GM18858 (cell line): ENCODE data around the gene TPTE.
"Not testable (repeated sequence)": the region's sequence is repeated elsewhere in the genome, so short reads cannot be mapped to it uniquely, and the experiment has no call there.

Source experiments
- ATAC-seq: cut with Tn5 transposase; IDR thresholded peaks from one replicate; pipeline ENCODE4 v1.9.1; 2021; ENCODE audit not compliant: unreplicated experiment

Gene TPTE

DNA sequence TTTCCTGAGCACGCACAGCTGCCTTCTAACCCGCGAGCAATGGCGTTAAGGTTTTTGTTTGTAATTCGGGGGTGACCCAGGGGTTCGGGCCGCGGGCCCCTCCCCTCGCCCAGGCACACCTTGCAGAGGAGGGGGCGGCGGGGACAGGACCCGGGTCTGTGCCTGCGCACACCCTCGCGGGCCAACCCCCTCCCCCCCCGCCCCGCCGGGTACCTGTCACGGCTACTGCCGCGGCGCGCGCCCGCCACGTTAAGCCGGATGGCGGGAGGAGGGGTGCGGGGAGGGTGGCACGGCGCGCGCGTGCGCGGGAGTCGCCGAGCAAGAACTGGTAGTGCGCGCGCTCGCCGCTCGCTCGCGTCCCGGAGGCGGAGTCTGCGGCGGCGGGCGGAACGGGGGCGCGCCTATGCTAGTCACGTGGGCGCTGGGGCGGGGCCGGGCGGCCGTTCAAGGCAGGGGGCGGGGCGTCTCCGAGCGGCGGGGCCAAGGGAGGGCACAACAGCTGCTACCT, at the start of gene TPTE:
Gene TPTE, plus strand, starts transcription at position 493 of the 508 bp plus-strand sequence. CDS start 17,141 bp downstream, outside the sequence.
- no peak for ATAC-seq

DNA sequence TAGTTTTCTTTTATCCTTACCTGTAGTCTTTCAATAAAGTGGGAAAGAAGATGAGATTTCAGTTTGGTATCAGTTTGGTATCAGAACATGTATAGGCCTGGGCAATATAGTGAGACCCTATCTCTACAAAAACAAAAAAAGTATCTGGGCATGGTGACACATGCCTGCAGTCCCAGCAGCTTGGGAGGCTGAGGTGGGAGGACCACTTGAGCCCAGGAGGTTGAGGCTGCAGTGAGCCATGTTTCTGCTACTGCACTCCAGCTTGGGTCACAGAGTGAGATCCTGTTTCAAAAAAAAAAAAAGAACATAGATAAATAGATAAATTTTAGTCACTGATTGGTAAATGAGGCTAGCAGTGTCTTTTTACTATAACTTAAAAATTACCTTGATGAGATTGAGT, 49.4 kb upstream of the TPTE start:
- ATAC-seq = not testable (repeated sequence)

DNA sequence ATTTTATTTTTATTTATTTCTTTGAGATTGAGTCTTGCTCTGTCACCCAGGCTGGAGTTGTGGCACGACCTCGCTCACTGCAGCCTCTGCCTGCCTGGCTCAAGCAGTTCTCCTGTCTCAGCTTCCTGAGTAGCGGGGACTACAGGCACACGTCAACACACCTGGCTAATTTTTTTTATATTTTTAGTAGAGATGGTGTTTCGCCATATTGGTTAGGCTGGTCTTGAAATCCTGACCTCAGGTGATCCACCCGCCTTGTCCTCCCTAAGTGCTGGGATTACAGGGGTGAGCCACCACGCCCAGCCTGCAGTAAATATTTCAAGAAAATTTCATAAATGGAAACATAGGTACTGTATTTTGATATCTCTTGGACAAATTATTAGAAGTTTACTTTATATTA, 43.6 kb upstream of the TPTE start:
- not testable (repeated sequence) for ATAC-seq

DNA sequence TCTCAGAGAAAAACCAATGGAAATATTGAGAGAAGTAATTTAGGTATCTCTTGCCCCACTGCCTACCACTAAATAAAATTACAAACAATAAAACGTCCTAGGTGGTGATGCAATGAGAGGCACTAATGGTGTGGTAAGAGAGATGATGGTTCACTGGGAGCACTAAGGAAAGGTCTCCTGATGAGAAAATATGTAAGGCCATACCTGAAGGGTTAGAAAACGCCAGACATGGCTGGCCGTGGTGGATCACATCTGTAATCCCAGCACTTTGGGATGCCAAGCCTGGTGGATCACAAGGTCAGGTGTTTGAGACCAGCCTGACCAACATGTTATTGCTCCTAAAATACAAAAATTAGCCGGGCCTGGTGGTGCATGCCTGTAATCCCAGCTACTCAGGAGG, 41.5 kb upstream of the TPTE start:
- not testable (repeated sequence) for ATAC-seq

DNA sequence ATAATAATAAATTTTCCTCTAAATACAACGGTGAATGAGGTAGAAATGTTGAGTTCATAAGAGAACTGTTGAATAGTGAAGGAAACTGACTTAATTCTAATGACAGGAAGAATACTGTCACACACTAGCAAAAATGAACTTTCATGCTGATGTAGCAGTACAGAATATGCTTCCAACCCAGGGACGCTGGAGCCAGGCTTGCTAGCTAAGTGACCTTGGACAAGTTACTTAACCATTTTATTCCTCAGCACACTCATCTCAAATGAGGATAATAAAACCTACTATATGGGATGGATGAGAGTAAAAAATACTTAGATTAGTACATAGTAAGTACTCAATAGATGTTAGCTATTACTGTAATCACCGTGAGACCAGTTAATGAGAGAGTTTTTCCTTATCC, 36.5 kb upstream of the TPTE start:
- not testable (repeated sequence) for ATAC-seq

DNA sequence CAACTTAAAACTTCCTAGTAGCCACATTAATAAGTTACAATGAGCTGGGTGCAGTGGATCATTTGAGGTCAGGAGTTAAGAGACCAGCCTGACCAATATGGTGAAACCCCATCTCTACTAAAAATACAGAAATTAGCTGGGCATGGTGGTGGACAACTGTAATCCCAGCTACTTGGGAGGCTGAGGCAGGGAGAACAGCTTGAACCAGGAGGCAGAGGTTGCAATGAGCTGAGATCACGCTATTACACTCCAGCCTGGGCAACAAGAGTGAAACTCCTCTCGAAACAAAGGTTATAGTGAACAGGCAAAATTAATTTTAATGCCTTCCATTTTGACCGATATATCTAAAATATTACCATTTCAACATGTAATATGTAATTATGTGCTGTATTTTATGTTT, 30.9 kb upstream of the TPTE start:
- not testable (repeated sequence) for ATAC-seq

DNA sequence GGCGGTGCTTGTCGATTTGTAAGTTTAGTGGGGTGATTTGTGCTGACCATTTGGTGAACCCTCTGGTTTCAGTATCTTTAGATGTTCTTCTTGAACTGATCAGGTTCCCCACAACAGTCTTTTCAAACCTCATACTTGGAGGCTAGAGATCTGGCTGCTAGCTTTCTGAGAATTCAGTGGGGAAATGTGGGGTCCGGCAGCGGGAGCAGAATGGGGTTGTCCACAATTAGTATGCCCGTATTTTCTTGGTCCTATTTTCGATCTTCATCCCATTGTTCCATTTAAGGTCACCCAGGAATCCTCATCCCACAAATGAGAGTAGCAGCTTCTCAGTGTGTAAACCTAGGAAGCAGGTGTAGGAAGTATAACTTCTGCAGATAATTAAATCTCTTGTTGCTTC, 10.3 kb upstream of the TPTE start:
- ATAC-seq = no peak

DNA sequence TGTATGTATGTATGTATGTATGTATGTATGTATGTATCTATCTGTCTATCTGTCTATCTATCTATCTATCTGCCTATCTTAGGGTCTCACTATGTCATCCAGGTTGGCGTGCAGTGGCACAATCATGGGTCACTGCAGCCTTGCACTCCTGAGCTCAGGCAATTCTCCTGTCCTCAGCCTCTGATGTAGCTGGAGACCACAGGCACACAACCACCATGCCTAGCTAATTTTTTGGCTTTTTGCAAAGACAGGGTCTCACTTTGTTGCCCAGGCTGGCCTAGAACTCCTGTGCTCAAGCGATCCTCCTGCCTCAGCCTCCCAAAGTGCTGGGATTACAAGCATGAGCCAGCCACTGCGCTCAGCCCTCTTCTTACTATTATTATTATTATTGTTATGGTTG, 4.5 kb upstream of the TPTE start:
- ATAC-seq = not testable (repeated sequence)

DNA sequence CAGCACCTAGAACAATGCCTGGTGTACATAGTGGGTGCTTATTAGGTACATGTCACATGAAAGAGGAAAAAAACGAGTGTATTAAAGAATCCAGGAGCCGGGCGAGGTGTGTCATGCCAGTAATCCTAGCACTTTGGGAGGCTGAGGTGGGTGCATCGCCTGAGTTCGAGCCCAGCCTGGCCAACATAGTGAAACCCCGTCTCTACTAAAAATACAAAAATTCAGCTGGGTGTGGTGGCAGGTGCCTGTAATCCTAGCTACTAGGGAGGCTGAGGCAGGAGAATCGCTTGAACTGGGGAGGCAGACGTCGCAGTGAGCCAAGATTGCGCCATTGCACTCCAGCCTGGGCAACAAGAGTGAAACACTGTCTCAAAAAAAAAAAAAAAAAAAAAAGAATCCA, 3.5 kb upstream of the TPTE start:
- not testable (repeated sequence) for ATAC-seq

DNA sequence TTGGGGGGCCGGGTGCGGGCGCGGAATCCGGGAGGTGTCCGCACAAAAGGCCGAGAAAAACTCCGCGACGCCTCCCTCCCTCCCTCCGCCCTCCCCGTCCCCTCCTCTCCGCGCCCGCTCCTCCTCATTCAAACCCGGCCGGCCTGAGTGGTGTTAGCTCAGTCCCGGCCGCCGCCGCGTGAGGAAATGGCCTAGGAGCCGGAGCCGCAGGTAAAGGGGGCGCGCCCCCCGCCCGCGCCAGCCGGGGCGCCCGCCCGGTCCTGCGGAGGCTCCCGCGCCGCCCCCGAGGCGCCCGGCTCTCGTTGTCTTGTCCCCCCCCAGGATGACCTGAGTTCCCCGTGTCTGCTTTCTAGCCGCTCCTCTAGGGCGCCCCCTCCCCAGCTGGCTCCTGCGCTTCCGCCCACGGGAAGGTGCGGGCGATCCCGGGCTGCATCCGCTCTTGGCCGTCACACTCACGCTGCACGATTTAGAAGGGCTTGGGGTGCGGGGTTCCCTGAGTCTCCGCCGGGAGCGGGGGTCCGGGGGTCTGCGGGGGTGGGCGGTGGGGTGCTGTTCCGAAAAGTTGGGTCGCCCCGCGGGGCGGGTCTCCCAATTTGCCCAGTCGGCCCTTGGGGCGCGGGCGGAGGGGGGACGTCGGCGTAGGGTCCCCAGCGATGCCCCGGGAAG, 585 bp downstream of the TPTE start:
- ATAC-seq = not testable (repeated sequence)

DNA sequence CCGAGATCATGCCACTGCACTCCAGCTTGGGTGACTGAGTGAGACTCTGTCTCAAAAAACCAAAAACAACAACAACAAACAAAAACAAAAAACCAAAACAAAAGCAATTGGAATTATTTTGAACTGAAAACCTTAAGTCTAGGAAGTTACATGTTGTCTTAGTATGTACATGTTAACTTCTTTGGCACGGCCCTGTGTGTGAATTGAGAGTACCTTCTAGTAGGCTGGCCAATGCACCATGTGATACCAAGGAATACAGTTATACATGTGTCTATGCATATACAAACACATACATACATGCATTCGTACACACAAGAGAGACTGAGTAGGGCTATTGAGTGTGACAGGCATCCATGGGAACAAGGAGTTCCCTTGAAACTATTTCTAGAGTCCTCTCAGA, 18.6 kb downstream of the TPTE start:
- no peak for ATAC-seq

DNA sequence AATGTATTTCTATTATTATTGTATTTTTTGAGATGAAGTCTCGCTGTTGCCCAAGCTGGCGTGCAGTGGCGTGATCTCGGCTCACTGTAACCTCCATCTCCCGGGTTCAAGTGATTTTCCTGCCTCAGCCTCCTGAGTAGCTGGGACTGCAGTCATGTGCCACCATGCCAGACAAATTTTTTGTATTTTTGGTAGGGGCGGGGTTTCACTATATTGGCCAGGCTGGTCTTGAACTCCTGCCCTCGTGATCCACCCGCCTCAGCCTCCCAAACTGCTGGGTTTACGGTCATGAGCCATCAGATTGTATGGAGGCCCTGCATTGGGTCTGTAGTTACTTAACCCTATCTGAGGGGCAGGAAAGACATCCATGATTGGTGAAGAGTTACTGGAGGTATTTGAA, 23.0 kb downstream of the TPTE start:
- ATAC-seq = not testable (repeated sequence)

DNA sequence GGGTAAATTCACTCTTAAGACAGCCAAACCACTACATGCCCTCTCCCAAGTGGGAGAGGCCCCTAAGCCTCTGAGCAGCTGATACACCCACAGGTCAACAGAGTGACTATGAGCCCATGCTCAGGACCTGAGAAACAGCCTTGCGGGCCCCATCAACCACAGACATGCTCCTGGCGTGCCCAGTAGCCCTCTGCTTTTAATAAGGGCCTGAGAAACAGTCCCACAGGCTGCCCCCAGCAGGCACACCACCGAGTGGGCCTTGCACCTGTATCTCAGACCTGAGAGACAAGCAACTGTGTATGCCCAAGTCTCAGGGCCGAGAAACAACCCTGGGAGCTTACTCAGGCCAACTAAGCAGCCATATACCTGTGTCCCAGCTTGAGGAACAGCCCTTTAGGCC, 26.5 kb downstream of the TPTE start:
- ATAC-seq = not testable (repeated sequence)

DNA sequence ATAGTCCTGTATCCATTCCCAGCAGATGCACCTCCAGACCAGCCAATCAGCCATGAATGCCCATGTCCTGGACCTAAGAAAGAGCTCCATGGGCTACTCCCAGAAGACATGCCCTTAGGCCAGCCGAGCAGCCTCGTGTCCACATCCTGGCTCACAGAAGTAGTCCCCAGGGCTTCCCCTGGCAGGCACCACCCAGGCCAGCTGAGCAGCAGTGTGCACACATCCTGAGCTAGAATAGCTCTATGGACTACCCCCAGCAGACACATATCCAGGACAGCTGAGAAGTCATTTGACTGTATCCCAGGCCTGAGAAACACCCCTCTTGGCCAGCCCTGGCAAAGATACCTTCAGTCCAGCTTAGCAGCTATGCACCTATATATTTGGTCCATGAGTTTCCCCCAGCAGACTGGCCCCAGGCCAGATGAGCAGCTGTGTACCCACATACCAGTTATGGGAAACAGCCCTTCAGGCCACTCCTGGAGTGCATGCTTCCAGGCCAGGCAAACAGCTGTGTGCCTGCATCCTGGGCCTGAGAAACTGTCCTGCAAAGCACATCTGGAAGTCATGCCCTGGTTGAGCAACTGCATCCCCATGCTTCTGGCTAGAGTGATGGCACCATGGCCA, 27.1 kb downstream of the TPTE start:
- ATAC-seq = not testable (repeated sequence)

DNA sequence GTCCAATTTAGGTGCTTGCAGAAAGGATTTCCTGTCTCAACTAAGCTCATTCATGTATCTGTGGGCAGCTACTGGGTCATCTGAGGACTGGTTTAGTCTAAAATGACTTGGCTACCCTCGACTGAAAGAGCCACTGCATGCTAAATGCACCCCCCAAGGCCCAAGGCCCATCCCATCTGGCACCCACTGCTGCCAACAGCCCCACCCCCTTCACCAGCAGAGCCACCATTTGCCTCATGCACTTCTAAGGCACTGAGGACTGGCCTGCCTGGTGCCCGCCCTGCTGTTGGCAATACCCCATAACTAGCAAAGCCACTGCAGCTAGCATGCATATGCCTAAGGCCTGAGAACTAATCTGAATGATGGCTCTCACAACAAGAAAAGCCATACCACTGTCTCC, 49.4 kb downstream of the TPTE start:
- ATAC-seq = not testable (repeated sequence)

DNA sequence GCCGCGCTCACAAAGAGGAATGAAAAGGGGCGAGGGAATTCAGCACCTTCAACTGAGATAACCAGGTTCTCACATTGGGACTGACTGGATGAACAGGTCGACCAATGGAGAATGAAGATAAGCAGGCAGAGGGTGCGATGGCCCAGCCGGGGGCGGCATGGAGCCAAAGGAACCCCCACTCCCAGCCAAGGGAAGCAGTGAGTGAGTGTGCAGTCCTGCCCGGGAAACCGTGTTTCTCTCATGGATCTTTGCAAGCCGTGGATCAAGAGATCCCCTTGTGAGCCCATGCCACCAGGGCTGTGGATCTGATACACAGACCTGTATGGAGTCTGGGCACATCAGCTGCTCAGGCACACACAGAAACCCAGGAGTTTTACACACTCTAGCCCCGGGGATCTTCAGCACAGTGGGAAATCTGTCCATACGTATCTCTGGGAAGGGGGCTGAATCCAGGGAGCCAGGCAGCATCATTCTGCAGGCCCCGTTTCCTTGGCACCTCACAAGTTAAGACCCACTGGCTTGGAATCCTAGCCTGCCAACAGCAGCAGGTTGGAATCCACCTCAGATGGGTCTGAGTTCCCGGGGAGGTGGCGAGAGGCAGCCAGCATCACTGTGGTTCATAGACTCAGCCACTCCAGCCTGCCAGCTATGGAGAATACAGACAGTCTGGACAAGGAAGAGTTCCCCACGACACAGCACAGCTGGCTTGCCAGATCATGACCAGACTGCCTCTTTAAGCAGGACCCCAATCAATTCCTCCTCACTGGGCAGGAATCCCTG, 53.3 kb downstream of the TPTE start:
- not testable (repeated sequence) for ATAC-seq

DNA sequence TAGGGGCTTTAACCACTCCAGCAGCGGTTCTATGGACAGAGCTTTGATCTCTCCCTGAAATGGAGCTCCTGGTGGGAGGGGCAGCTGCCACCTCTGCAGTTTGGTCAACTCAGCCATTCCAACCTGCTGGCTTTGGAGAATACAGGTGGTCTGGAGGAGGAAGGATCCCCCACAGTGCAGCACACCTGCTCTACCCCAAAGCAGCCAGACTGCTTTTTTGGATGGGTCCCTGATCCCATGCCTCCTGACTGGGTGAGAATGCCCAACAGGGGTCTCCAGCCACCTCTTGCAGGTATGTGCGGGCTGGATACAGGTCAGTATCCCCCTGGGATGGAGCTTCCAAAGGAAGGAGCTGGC, 53.9 kb downstream of the TPTE start:
- ATAC-seq = no peak

DNA sequence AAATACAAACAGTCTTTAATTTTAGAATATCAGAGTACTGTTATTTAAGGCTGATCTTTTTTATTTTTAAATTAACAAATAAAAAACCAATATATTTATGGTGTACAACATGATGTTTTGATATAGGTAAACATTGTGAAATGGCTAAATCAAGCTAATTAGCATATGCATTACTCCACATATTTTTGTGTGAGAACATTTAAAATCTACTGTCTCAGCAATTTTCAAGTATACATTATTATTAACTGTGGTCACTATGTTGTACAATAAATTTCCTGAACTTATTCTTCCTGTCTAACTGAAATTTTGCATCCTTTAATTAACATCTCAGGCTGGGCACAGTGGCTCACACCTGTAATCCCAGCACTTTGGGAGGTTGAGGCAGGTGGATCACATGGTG, 57.5 kb downstream of the TPTE start:
- not testable (repeated sequence) for ATAC-seq

DNA sequence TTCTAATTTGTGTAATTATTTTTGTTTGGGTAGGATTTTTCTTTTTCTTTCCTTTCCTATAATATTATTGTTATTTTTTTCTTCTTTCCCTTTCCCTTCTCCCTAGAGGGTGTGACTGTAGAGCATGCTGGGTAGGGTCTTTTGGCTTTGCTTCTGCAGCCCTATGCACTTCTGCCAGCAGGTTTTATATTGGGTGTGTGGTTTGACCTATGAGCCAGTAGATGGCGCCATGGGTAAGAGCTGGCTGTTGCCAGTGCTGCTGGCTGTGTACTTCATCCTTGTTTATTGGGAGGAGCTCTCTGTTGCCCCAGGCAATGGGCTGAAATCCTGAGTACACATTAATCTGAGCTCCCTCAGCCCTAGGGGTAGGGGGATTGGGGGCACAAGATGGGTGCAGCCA, 67.7 kb downstream of the TPTE start:
- ATAC-seq = not testable (repeated sequence)

DNA sequence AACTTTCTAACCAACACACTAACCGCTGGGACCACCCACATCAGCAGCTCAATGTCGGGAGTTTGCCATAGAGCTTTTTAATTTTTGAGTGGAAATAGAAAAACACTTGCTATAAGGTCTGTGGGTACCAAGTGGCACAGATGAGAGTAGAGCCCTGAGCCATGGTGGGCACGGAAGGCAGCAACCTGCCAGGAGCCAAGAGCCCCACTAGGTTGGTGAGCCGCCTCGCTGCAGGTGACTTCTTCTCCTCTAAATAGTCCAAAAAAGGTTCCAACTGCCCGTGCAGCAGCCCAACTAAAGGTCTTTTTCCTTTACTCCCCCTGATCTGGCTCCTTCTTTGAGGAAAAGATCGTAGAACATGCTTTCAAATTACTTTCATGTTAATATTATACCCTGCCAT, 85.7 kb downstream of the TPTE start:
- not testable (repeated sequence) for ATAC-seq

DNA sequence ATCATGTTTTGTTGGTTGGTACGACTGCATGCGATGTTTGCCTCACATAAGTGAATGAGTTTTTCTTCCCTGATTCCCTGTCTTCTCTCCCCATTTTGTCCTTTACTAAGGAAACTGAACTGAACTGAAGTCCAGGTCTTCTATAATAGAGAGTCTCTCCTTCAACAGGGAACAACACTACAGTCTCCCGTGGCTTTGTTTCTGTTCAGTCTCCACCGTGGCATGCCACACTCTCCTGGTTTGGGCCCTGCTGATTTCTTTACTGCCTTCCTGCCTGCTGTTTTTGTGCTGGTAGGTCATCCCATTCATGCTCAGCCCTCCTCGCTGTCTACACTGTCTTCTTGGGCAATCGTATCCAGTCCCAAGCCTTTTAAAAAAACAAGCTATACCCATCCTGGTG, 92.9 kb downstream of the TPTE start:
- not testable (repeated sequence) for ATAC-seq

DNA sequence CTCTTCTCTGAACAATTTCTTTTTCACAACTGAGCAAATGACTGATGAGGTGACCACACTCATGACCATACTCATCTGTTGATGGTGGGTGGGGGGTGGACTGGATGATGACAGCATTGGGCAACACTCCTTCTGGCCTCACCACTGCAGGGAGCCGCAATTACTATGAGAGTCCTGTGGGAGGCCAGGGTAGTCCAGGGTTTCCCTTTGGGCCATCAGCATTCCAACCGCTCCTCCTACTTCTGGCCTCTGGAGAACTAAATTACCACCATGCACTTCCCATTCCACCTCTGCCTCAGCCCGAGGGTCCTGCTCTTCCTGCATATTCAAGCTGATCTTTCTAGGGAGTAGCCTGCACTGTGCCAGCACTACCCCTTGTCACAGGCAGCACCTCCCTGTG, 94.7 kb downstream of the TPTE start:
- not testable (repeated sequence) for ATAC-seq
